Keratinocyte (primary cell): ENCODE results near the gene MAPT. TPM values are rescaled to one million over a fixed set of nuclear protein-coding genes. Genes with fewer than 3 reads are reported as not detected.
"Not testable (repeated sequence)": the region's sequence is repeated elsewhere in the genome, so short reads cannot be mapped to it uniquely, and the experiment has no call there.

Source experiments
- DNase-seq: peaks from one replicate; pipeline ENCODE4 v3.0.0-alpha.2; 2011; ENCODE audit warnings: low read depth, missing footprints, low spot score
- FAIRE-seq: peaks from 2 replicates; lab custom pipeline; 2011; peaks lifted over from hg19 to GRCh38; lab: Jason Lieb, UNC
- H2AFZ ChIP-seq: 2 replicates; pipeline ENCODE4 v1.6.0; 2012; ENCODE audit warnings: low read length, control low read depth, inconsistent platforms; ENCODE audit not compliant: control insufficient read depth
- H3K27ac ChIP-seq: 2 replicates; pipeline ENCODE4 v1.5.1; 2011; ENCODE audit warnings: low read length; ENCODE audit not compliant: control insufficient read depth, insufficient read depth
- H3K27me3 ChIP-seq: 3 replicates; pipeline ENCODE4 v1.6.0; 2011; ENCODE audit warnings: low read length; ENCODE audit not compliant: control insufficient read depth, insufficient read depth; ENCODE audit errors: extremely low read depth
- H3K36me3 ChIP-seq, 2 experiments: 2 replicates in 1 of 2; 3 replicates in 1 of 2; pipeline ENCODE4 v1.5.1; 2011; ENCODE audit warnings: low read length in 2 of 2, mild to moderate bottlenecking in 1 of 2; ENCODE audit not compliant: control insufficient read depth in 2 of 2, insufficient read depth in 2 of 2; ENCODE audit errors: extremely low read depth in 1 of 2
- H3K4me1 ChIP-seq: 3 replicates; pipeline ENCODE4 v1.5.1; 2011; ENCODE audit warnings: low read length; ENCODE audit not compliant: control insufficient read depth, insufficient read depth; ENCODE audit errors: extremely low read depth
- H3K4me2 ChIP-seq: 3 replicates; pipeline ENCODE4 v1.6.0; 2011; ENCODE audit warnings: low read depth, low read length; ENCODE audit not compliant: control insufficient read depth, insufficient read depth; ENCODE audit errors: extremely low read depth
- H3K4me3 ChIP-seq, 3 experiments: fragments of 200-600 bp in 1 of 3; sonication (generic) in 1 of 3; 2 replicates in 2 of 3; 3 replicates in 1 of 3; pipeline ENCODE4 v1.5.1; 2011 to 2016; ENCODE audit warnings: low read length in 3 of 3, mild to moderate bottlenecking in 3 of 3, control low read depth in 2 of 3, inconsistent platforms in 1 of 3, low read depth in 1 of 3, mixed read lengths in 1 of 3, mixed run types in 1 of 3, moderate library complexity in 1 of 3; ENCODE audit not compliant: control insufficient read depth in 2 of 3, insufficient read depth in 2 of 3; ENCODE audit errors: extremely low read depth in 1 of 3
- H3K79me2 ChIP-seq: 2 replicates; pipeline ENCODE4 v1.6.0; 2012; ENCODE audit warnings: low read length; ENCODE audit not compliant: control insufficient read depth, insufficient read depth
- H3K9ac ChIP-seq: 3 replicates; pipeline ENCODE4 v1.6.0; 2011; ENCODE audit warnings: low read length; ENCODE audit not compliant: control insufficient read depth, insufficient read depth; ENCODE audit errors: extremely low read depth
- H3K9me1 ChIP-seq: 3 replicates; pipeline ENCODE4 v1.6.0; 2011; ENCODE audit warnings: low read length; ENCODE audit not compliant: control insufficient read depth, insufficient read depth; ENCODE audit errors: extremely low read depth
- H3K9me3 ChIP-seq: 2 replicates; pipeline ENCODE4 v1.5.1; 2012; ENCODE audit warnings: low read depth, low read length; ENCODE audit not compliant: control insufficient read depth
- H4K20me1 ChIP-seq: 3 replicates; pipeline ENCODE4 v1.6.0; 2011; ENCODE audit warnings: low read length; ENCODE audit not compliant: control insufficient read depth, insufficient read depth; ENCODE audit errors: extremely low read depth
- CTCF ChIP-seq, 3 experiments: IDR thresholded peaks in 1 of 3; conservative IDR thresholded peaks in 1 of 3; optimal IDR thresholded peaks in 1 of 3; 2 replicates in 2 of 3; 3 replicates in 1 of 3; pipeline versions ENCODE3 to v1.5.1; 2011; ENCODE audit warnings: low read length in 3 of 3, mild to moderate bottlenecking in 3 of 3, moderate library complexity in 2 of 3, control low read depth in 1 of 3, inconsistent platforms in 1 of 3; ENCODE audit not compliant: insufficient read depth in 2 of 3; ENCODE audit errors: extremely low read depth in 1 of 3
- EZH2 ChIP-seq: IDR thresholded peaks from one replicate; pipeline ENCODE4 v1.6.1; 2012; ENCODE audit warnings: inconsistent platforms, mild to moderate bottlenecking, low read length, moderate library complexity
- dilution Hi-C: fragments of 300-500 bp; cut with MboI; formaldehyde crosslinking; loops from one replicate; pipeline ENCODE4 v1.7.0; 2020; ENCODE audit warnings: low sequenced_read_pairs; ENCODE audit not compliant: extremely low pct_ligation_motif_present
- polyA plus RNA-seq, 5 experiments: library from polyadenylated mRNA; depleted of rRNA in 3 of 5; stranded (reverse) in 3 of 5; stranded (forward) in 1 of 5; unstranded in 1 of 5; fragments of >200 nt; gene quantifications; 1 replicate in 1 of 5; 2 replicates in 3 of 5; 3 replicates in 1 of 5; pipeline versions ENCODE4 v1.2.1 to v1.2.3, GENCODE V29; 2011 to 2012; ENCODE audit warnings: missing spikeins in 2 of 5, low read depth in 1 of 5, low replicate concordance in 1 of 5

The MAPT gene
- polyA plus RNA-seq, 1 donor (not counting 4 experiments of a cell fraction or from before 2014, with no cell fraction given), result 0.08 TPM

GRCh38 chr17:45956090-45956489 lies 61.7 kb downstream of the MAPT start:
- DNase-seq (no peak), FAIRE-seq (no peak)
- H3K9ac ChIP-seq, result no peak overlapping the region
- H3K36me3 ChIP-seq, result no peaks in the 10 kb centered on the region
- no peak overlapping the region for H3K4me2 ChIP-seq
- dilution Hi-C loops, result no loop called here
- TF ChIP-seq EZH2, result no peak
- no peak for TF ChIP-seq CTCF (optimal IDR thresholded peaks at IDR 0.05 in 1 of 3, IDR thresholded peaks at IDR 0.05 in 1 of 3, conservative IDR thresholded peaks at IDR 0.05 in 1 of 3; ENCODE audit: extremely low read depth in 1 of 3, insufficient read depth in 2 of 3, low read length in 3 of 3)
- H3K4me1 ChIP-seq, result no peaks in the 10 kb centered on the region
- H3K27me3 ChIP-seq, result peaks cover 9% of the 10 kb centered on the region
- H3K79me2 ChIP-seq, result no peaks in the 10 kb centered on the region
- H4K20me1 ChIP-seq, result no peaks in the 10 kb centered on the region
- H3K4me3 ChIP-seq, result no peak overlapping the region
- H2AFZ ChIP-seq, result no peak overlapping the region
- H3K9me3 ChIP-seq, result no peaks in the 10 kb centered on the region
- no peak overlapping the region for H3K27ac ChIP-seq
- no peaks in the 10 kb centered on the region for H3K9me1 ChIP-seq

- H3K4me3 ChIP-seq, H4K20me1 ChIP-seq, H3K9me1 ChIP-seq, H3K36me3 ChIP-seq, H3K4me1 ChIP-seq, H3K27me3 ChIP-seq, H3K4me2 ChIP-seq, H2AFZ ChIP-seq, H3K27ac ChIP-seq, dilution Hi-C loops, H3K9me3 ChIP-seq, H3K79me2 ChIP-seq, DNase-seq, FAIRE-seq, H3K9ac ChIP-seq: not testable (repeated sequence)
These were observed 62.4 kb downstream of the MAPT start for GRCh38 chr17:45956746-45957145.

- Histone ChIP-seq H3K27me3 (peaks cover under 1% of the 10 kb centered on the region), H3K27ac (no peak overlapping the region), H4K20me1 (no peaks in the 10 kb centered on the region), H3K9me1 (no peaks in the 10 kb centered on the region), H3K4me3 (no peak overlapping the region), H3K4me2 (no peak overlapping the region), H3K79me2 (no peaks in the 10 kb centered on the region), H2AFZ (no peak overlapping the region), H3K9ac (no peak overlapping the region), H3K4me1 (no peaks in the 10 kb centered on the region), H3K36me3 (no peaks in the 10 kb centered on the region), H3K9me3 (no peaks in the 10 kb centered on the region)
- no peak for DNase-seq
- dilution Hi-C loops, result no loop called here
- FAIRE-seq, result no peak
- TF ChIP-seq EZH2 (no peak), CTCF (optimal IDR thresholded peaks at IDR 0.05 in 1 of 3, IDR thresholded peaks at IDR 0.05 in 1 of 3, conservative IDR thresholded peaks at IDR 0.05 in 1 of 3; ENCODE audit: extremely low read depth in 1 of 3, insufficient read depth in 2 of 3, low read length in 3 of 3) (no peak)
These were observed 64.0 kb downstream of the MAPT start for GRCh38 chr17:45958307-45958706.
